GM23338 (cell line): Measurements from ENCODE around the gene RAB19. TPM values are rescaled to one million over a fixed set of nuclear protein-coding genes. Genes with fewer than 3 reads are reported as not detected.

ENCODE experiments used
- ATAC-seq: fragments of 200-7000 bp; cut with Tn5 transposase; 3 replicates; pipeline ENCODE4 v1.9.1; 2020
- DNase-seq: peaks from one replicate; pipeline ENCODE4 v3.0.0-alpha.2; 2015; ENCODE audit warnings: low spot score
- H2AFZ ChIP-seq: fragments of 200-600 bp; sonication (generic); 2 replicates; pipeline ENCODE4 v1.8.0; 2016; ENCODE audit warnings: antibody characterized with exemption, mild to moderate bottlenecking, moderate library complexity
- H3F3A ChIP-seq: fragments of 200-600 bp; sonication (generic); replicated peaks from 2 replicates; pipeline ENCODE4 v1.8.0; 2017; ENCODE audit warnings: antibody characterized with exemption, mixed run types, low read depth
- H3K27ac ChIP-seq: fragments of 200-600 bp; sonication (generic); 2 replicates; pipeline ENCODE4 v1.6.1; 2016; ENCODE audit warnings: low read depth
- H3K27me3 ChIP-seq: fragments of 200-600 bp; sonication (generic); 2 replicates; pipeline ENCODE4 v1.8.0; 2016; ENCODE audit warnings: mild to moderate bottlenecking, mixed run types, moderate library complexity; ENCODE audit not compliant: insufficient read depth
- H3K36me3 ChIP-seq: fragments of 200-600 bp; sonication (generic); 2 replicates; pipeline ENCODE4 v1.8.0; 2016; ENCODE audit warnings: mild to moderate bottlenecking; ENCODE audit not compliant: insufficient read depth
- H3K4me1 ChIP-seq: fragments of 200-600 bp; sonication (generic); 2 replicates; pipeline ENCODE4 v1.8.0; 2016; ENCODE audit warnings: mild to moderate bottlenecking, moderate library complexity; ENCODE audit not compliant: insufficient read depth
- H3K4me2 ChIP-seq: fragments of 200-600 bp; sonication (generic); 2 replicates; pipeline ENCODE4 v1.7.1; 2017; ENCODE audit warnings: mixed run types
- H3K4me3 ChIP-seq: fragments of 200-600 bp; sonication (generic); 2 replicates; pipeline ENCODE4 v1.6.1; 2016; ENCODE audit warnings: mixed run types
- H3K79me2 ChIP-seq: fragments of 200-600 bp; sonication (generic); replicated peaks from 2 replicates; pipeline ENCODE4 v1.8.0; 2017; ENCODE audit warnings: mild to moderate bottlenecking; ENCODE audit not compliant: insufficient read depth
- H3K9me2 ChIP-seq: fragments of 200-600 bp; sonication (generic); 2 replicates; pipeline ENCODE4 v1.8.0; 2017; ENCODE audit not compliant: insufficient read depth
- H4K20me1 ChIP-seq: fragments of 200-600 bp; sonication (generic); replicated peaks from 2 replicates; pipeline ENCODE4 v1.8.0; 2017; ENCODE audit warnings: mild to moderate bottlenecking; ENCODE audit not compliant: insufficient read depth
- H3K27ac Mint-ChIP-seq: 2 replicates; pipeline ENCODE4 v1.8.0; 2020; ENCODE audit warnings: inconsistent platforms, mild to moderate bottlenecking, moderate library complexity, mixed read lengths
- H3K27me3 Mint-ChIP-seq: 3 replicates; pipeline ENCODE4 v1.8.0; 2022; ENCODE audit warnings: low read depth, mild to moderate bottlenecking, moderate library complexity, mixed read lengths, inconsistent platforms; ENCODE audit not compliant: insufficient read depth, poor library complexity
- H3K36me3 Mint-ChIP-seq: 3 replicates; pipeline ENCODE4 v1.8.0; 2021; ENCODE audit warnings: low read depth, mild to moderate bottlenecking, inconsistent platforms, moderate library complexity, mixed read lengths
- H3K4me1 Mint-ChIP-seq: 3 replicates; pipeline ENCODE4 v1.8.0; 2020; ENCODE audit warnings: mild to moderate bottlenecking, inconsistent platforms, mixed read lengths
- H3K4me3 Mint-ChIP-seq: 3 replicates; pipeline ENCODE4 v1.8.0; 2021; ENCODE audit warnings: moderate library complexity, mild to moderate bottlenecking, inconsistent platforms, mixed read lengths
- H3K9me3 Mint-ChIP-seq: 3 replicates; pipeline ENCODE4 v1.8.0; 2020; ENCODE audit warnings: moderate library complexity, mild to moderate bottlenecking, inconsistent platforms, mixed read lengths
- CREB1 ChIP-seq: fragments of 250-450 bp; sonication (Bioruptor Pico); IDR thresholded peaks from 2 replicates; pipeline ENCODE4 v1.5.0; 2020; ENCODE audit warnings: low read depth, mild to moderate bottlenecking, moderate library complexity
- EZH2 ChIP-seq: fragments of 200-600 bp; sonication (generic); IDR thresholded peaks from one replicate; pipeline ENCODE4 v1.8.0; 2017; ENCODE audit warnings: antibody characterized with exemption, mild to moderate bottlenecking, low read depth; ENCODE audit not compliant: unreplicated experiment
- EZH2phosphoT487 ChIP-seq: fragments of 200-600 bp; sonication (generic); IDR thresholded peaks from one replicate; pipeline ENCODE4 v1.8.1; 2018; ENCODE audit warnings: antibody characterized with exemption; ENCODE audit not compliant: unreplicated experiment
- JUNB ChIP-seq: IDR thresholded peaks from one replicate; pipeline ENCODE4 v1.6.1; 2016; ENCODE audit warnings: antibody characterized with exemption; ENCODE audit not compliant: unreplicated experiment
- NANOG ChIP-seq: IDR thresholded peaks from 2 replicates; pipeline ENCODE4 v1.6.1; 2016; ENCODE audit warnings: antibody characterized with exemption, borderline replicate concordance
- POLR2AphosphoS5 ChIP-seq: IDR thresholded peaks from 2 replicates; pipeline ENCODE4 v1.6.1; 2016; ENCODE audit warnings: antibody characterized with exemption, low read depth
- STAT1 ChIP-seq: IDR thresholded peaks from one replicate; pipeline ENCODE4 v1.6.1; 2016; ENCODE audit warnings: antibody characterized with exemption; ENCODE audit not compliant: unreplicated experiment
- ZNF114 ChIP-seq: fragments of 250-450 bp; sonication (Bioruptor Pico); IDR thresholded peaks from 2 replicates; pipeline ENCODE4 v1.5.0; 2020; ENCODE audit warnings: mild to moderate bottlenecking, moderate library complexity
- long read RNA-seq: library from polyadenylated mRNA; unstranded; transcript quantifications from one replicate; pipeline ENCODE4 v2.0.0, GENCODE V29; 2020; ENCODE audit not compliant: unreplicated experiment
- polyA plus RNA-seq: library from polyadenylated mRNA; unstranded; fragments of >200 nt; fragmentation: Nextera tagmentation; extraction: Ambion mirVana; gene quantifications from 2 replicates; pipeline ENCODE4 v1.2.1, GENCODE V29; 2016
- total RNA-seq: library from RNA; depleted of rRNA; stranded (reverse); fragments of >200 nt; shearing (Covaris generic); gene quantifications from 2 replicates; pipeline ENCODE4 v1.2.3, GENCODE V29; 2014; rRNA removed
- TF ChIP-seq, protein P1 (sequence below), 2 experiments: fragments of 200-600 bp in 1 of 2; sonication (generic) in 1 of 2; conservative IDR thresholded peaks; 2 replicates each; pipeline versions ENCODE4 v1.5.1 to v1.6.1; 2016 to 2017; ENCODE audit warnings: antibody characterized with exemption in 2 of 2, low read depth in 2 of 2, mild to moderate bottlenecking in 2 of 2, moderate library complexity in 1 of 2
- TF ChIP-seq, protein P2 (sequence below): IDR thresholded peaks from one replicate; pipeline ENCODE4 v1.6.1; 2018; ENCODE audit warnings: antibody characterized with exemption; ENCODE audit not compliant: unreplicated experiment
- TF ChIP-seq, protein P3 (sequence below): fragments of 250-450 bp; sonication (Bioruptor Pico); IDR thresholded peaks from 2 replicates; pipeline ENCODE4 v1.5.0; 2020; ENCODE audit warnings: mild to moderate bottlenecking, moderate library complexity
- TF ChIP-seq, protein P4 (sequence below): IDR thresholded peaks from 2 replicates; pipeline ENCODE4 v1.6.1; 2016; ENCODE audit warnings: antibody characterized with exemption

Gene RAB19, protein sequence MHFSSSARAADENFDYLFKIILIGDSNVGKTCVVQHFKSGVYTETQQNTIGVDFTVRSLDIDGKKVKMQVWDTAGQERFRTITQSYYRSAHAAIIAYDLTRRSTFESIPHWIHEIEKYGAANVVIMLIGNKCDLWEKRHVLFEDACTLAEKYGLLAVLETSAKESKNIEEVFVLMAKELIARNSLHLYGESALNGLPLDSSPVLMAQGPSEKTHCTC
- total RNA-seq: 5.2 and 15.0 TPM in 2 replicates
- 1.3 and 2.5 TPM in 2 replicates for polyA plus RNA-seq
- long read RNA-seq, partial matches to known transcripts: 0 of 2 reads
- long read RNA-seq, other reads (novel, unspliced or antisense): 1 of 2 reads

DNA sequence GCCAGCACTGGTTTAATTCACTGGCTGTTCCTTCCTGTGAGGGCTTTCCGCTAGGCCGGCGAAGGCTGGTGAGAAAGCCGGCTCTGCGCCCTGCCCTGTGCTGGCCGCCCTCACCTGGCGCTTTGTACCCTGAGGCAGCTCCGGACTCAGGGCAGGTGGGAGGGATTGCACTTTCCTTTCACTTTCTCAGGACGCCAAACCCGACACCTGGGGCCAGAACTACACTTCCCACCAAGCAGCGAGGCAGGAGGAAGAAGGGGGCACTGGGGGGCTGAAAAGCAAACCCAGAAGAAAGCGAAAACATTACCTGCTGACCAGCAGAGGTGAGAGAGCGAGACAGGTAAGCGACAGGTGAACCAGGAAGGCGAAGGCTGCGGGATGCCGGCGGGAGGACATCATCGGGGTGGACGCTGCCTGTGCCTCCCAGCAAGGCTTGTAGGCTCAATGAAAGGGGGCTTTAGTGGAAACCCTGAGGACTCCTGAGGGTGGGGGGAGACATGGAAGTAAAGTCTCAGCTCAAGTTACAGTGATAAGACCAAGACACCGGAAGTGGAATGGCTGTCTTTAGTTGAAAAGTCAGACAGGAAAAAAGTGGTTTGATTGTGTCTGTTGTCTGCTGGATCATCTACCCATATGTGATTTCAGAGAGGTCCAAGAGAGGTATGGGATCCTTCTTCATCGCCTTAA lies at the start of gene RAB19:
RAB19 (plus strand) TSS at position 181 of the 687 bp plus-strand sequence. CDS start 3,589 bp downstream, outside the sequence.
- Histone ChIP-seq H3K4me2 (peak within 1 kb of the TSS; percentile 79), H3K9me2 (no peaks in the 10 kb centered on the region), H3F3A (peaks cover 3% of the 10 kb centered on the region; the same call in 1 of the 2 replicates), H4K20me1 (no peaks in the 10 kb centered on the region), H3K4me3 (peak within 1 kb of the TSS; percentile 62), H3K4me1 (peaks cover 10% of the 10 kb centered on the region), H3K27ac (peak within 1 kb of the TSS; percentile 46), H3K36me3 (no peaks in the 10 kb centered on the region), H3K27me3 (no peaks in the 10 kb centered on the region), H2AFZ (peak within 1 kb of the TSS; percentile 96), H3K79me2 (no peaks in the 10 kb centered on the region)
- Mint-ChIP-seq H3K36me3 (peaks cover 18% of the 10 kb centered on the region), H3K4me1 (peaks cover 23% of the 10 kb centered on the region), H3K27ac (peak within 1 kb of the TSS; percentile 41), H3K9me3 (no peaks in the 10 kb centered on the region; the same call in 2 of the 3 replicates), H3K4me3 (peak within 1 kb of the TSS; percentile 84), H3K27me3 (peaks cover 11% of the 10 kb centered on the region)
- peak; percentile 98 for ATAC-seq
- DNase-seq: peak; percentile 92
- TF ChIP-seq, protein P1, sequence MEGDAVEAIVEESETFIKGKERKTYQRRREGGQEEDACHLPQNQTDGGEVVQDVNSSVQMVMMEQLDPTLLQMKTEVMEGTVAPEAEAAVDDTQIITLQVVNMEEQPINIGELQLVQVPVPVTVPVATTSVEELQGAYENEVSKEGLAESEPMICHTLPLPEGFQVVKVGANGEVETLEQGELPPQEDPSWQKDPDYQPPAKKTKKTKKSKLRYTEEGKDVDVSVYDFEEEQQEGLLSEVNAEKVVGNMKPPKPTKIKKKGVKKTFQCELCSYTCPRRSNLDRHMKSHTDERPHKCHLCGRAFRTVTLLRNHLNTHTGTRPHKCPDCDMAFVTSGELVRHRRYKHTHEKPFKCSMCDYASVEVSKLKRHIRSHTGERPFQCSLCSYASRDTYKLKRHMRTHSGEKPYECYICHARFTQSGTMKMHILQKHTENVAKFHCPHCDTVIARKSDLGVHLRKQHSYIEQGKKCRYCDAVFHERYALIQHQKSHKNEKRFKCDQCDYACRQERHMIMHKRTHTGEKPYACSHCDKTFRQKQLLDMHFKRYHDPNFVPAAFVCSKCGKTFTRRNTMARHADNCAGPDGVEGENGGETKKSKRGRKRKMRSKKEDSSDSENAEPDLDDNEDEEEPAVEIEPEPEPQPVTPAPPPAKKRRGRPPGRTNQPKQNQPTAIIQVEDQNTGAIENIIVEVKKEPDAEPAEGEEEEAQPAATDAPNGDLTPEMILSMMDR (conservative IDR thresholded peaks at IDR 0.05; ENCODE audit: low read depth in 2 of 2): 0 out of 4 replicates have a peak, but pooled peaks of 1 of the 2 experiments have one; percentile 7
- TF ChIP-seq, protein P2, sequence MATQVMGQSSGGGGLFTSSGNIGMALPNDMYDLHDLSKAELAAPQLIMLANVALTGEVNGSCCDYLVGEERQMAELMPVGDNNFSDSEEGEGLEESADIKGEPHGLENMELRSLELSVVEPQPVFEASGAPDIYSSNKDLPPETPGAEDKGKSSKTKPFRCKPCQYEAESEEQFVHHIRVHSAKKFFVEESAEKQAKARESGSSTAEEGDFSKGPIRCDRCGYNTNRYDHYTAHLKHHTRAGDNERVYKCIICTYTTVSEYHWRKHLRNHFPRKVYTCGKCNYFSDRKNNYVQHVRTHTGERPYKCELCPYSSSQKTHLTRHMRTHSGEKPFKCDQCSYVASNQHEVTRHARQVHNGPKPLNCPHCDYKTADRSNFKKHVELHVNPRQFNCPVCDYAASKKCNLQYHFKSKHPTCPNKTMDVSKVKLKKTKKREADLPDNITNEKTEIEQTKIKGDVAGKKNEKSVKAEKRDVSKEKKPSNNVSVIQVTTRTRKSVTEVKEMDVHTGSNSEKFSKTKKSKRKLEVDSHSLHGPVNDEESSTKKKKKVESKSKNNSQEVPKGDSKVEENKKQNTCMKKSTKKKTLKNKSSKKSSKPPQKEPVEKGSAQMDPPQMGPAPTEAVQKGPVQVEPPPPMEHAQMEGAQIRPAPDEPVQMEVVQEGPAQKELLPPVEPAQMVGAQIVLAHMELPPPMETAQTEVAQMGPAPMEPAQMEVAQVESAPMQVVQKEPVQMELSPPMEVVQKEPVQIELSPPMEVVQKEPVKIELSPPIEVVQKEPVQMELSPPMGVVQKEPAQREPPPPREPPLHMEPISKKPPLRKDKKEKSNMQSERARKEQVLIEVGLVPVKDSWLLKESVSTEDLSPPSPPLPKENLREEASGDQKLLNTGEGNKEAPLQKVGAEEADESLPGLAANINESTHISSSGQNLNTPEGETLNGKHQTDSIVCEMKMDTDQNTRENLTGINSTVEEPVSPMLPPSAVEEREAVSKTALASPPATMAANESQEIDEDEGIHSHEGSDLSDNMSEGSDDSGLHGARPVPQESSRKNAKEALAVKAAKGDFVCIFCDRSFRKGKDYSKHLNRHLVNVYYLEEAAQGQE: no peak
- TF ChIP-seq EZH2 (no peak), EZH2phosphoT487 (no peak), JUNB (no peak), CREB1 (CRISPR knock-in tag) (no peak), STAT1 (no peak), ZNF114 (CRISPR knock-in tag) (no peak), NANOG (no peak), POLR2AphosphoS5 (peak; percentile 52; the same call in 1 of the 2 replicates)
- TF ChIP-seq, protein P3, sequence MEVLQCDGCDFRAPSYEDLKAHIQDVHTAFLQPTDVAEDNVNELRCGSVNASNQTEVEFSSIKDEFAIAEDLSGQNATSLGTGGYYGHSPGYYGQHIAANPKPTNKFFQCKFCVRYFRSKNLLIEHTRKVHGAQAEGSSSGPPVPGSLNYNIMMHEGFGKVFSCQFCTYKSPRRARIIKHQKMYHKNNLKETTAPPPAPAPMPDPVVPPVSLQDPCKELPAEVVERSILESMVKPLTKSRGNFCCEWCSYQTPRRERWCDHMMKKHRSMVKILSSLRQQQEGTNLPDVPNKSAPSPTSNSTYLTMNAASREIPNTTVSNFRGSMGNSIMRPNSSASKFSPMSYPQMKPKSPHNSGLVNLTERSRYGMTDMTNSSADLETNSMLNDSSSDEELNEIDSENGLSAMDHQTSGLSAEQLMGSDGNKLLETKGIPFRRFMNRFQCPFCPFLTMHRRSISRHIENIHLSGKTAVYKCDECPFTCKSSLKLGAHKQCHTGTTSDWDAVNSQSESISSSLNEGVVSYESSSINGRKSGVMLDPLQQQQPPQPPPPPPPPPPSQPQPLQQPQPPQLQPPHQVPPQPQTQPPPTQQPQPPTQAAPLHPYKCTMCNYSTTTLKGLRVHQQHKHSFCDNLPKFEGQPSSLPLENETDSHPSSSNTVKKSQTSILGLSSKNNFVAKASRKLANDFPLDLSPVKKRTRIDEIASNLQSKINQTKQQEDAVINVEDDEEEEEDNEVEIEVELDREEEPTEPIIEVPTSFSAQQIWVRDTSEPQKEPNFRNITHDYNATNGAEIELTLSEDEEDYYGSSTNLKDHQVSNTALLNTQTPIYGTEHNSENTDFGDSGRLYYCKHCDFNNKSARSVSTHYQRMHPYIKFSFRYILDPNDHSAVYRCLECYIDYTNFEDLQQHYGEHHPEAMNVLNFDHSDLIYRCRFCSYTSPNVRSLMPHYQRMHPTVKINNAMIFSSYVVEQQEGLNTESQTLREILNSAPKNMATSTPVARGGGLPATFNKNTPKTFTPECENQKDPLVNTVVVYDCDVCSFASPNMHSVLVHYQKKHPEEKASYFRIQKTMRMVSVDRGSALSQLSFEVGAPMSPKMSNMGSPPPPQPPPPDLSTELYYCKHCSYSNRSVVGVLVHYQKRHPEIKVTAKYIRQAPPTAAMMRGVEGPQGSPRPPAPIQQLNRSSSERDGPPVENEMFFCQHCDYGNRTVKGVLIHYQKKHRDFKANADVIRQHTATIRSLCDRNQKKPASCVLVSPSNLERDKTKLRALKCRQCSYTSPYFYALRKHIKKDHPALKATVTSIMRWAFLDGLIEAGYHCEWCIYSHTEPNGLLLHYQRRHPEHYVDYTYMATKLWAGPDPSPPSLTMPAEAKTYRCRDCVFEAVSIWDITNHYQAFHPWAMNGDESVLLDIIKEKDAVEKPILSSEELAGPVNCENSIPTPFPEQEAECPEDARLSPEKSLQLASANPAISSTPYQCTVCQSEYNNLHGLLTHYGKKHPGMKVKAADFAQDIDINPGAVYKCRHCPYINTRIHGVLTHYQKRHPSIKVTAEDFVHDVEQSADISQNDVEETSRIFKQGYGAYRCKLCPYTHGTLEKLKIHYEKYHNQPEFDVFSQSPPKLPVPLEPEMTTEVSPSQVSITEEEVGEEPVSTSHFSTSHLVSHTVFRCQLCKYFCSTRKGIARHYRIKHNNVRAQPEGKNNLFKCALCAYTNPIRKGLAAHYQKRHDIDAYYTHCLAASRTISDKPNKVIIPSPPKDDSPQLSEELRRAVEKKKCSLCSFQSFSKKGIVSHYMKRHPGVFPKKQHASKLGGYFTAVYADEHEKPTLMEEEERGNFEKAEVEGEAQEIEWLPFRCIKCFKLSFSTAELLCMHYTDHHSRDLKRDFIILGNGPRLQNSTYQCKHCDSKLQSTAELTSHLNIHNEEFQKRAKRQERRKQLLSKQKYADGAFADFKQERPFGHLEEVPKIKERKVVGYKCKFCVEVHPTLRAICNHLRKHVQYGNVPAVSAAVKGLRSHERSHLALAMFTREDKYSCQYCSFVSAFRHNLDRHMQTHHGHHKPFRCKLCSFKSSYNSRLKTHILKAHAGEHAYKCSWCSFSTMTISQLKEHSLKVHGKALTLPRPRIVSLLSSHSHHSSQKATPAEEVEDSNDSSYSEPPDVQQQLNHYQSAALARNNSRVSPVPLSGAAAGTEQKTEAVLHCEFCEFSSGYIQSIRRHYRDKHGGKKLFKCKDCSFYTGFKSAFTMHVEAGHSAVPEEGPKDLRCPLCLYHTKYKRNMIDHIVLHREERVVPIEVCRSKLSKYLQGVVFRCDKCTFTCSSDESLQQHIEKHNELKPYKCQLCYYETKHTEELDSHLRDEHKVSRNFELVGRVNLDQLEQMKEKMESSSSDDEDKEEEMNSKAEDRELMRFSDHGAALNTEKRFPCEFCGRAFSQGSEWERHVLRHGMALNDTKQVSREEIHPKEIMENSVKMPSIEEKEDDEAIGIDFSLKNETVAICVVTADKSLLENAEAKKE: no peak
- TF ChIP-seq, protein P4, sequence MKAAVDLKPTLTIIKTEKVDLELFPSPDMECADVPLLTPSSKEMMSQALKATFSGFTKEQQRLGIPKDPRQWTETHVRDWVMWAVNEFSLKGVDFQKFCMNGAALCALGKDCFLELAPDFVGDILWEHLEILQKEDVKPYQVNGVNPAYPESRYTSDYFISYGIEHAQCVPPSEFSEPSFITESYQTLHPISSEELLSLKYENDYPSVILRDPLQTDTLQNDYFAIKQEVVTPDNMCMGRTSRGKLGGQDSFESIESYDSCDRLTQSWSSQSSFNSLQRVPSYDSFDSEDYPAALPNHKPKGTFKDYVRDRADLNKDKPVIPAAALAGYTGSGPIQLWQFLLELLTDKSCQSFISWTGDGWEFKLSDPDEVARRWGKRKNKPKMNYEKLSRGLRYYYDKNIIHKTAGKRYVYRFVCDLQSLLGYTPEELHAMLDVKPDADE: peak; percentile 84
